Lung (tissue), 12 donors: Measurements from ENCODE around the gene IGHMBP2. TPM values are rescaled to one million over a fixed set of nuclear protein-coding genes. Genes with fewer than 3 reads are reported as not detected.

ENCODE experiments used
- ATAC-seq: fragments of 200-7000 bp; cut with Tn5 transposase; one replicate; pipeline ENCODE4 v1.9.1; 2020; ENCODE audit warnings: moderate number of reproducible peaks; ENCODE audit not compliant: insufficient read depth, low FRiP score
- DNase-seq, 3 donors: peaks; one replicate each; pipeline ENCODE4 v3.0.0-alpha.2; 2013 to 2017
- H3K27ac ChIP-seq, 2 donors: one replicate each; pipeline ENCODE4 v1.5.1; 2013; ENCODE audit warnings: mild to moderate bottlenecking in 2 of 2, moderate library complexity in 2 of 2, control low read depth in 1 of 2, inconsistent platforms in 1 of 2, low read depth in 1 of 2, low read length in 1 of 2
- H3K27me3 ChIP-seq, 3 donors: one replicate each; pipeline ENCODE4 v1.5.1; 2013; ENCODE audit warnings: low read length in 2 of 3; ENCODE audit not compliant: control insufficient read depth in 3 of 3, insufficient read depth in 3 of 3
- H3K36me3 ChIP-seq, 4 donors: one replicate each; pipeline ENCODE4 v1.5.1; 2013; ENCODE audit warnings: low read length in 4 of 4, mild to moderate bottlenecking in 1 of 4, moderate library complexity in 1 of 4; ENCODE audit not compliant: control insufficient read depth in 4 of 4, insufficient read depth in 4 of 4
- H3K4me1 ChIP-seq, 5 donors: one replicate each; pipeline ENCODE4 v1.5.1; 2013; ENCODE audit warnings: low read length in 5 of 5, mild to moderate bottlenecking in 2 of 5, moderate library complexity in 1 of 5; ENCODE audit not compliant: control insufficient read depth in 5 of 5, insufficient read depth in 5 of 5
- H3K4me3 ChIP-seq: one replicate; pipeline ENCODE4 v1.5.1; 2013; ENCODE audit warnings: mild to moderate bottlenecking, control low read depth, moderate library complexity
- H3K9ac ChIP-seq, 2 donors: one replicate each; pipeline ENCODE4 v1.5.1; 2013; ENCODE audit warnings: low read length in 2 of 2, control low read depth in 1 of 2; ENCODE audit not compliant: insufficient read depth in 1 of 2
- H3K9me3 ChIP-seq, 4 donors: one replicate each; pipeline ENCODE4 v1.5.1; 2013; ENCODE audit warnings: low read length in 3 of 4, mild to moderate bottlenecking in 1 of 4, moderate library complexity in 1 of 4; ENCODE audit not compliant: control insufficient read depth in 4 of 4, insufficient read depth in 3 of 4
- CTCF ChIP-seq: IDR thresholded peaks from 2 replicates; pipeline ENCODE4 v1.5.1; 2012; ENCODE audit warnings: mild to moderate bottlenecking; ENCODE audit errors: control extremely low read depth, extremely low read depth
- WGBS, 2 donors: extraction: QIAGEN DNeasy Blood & Tissue Kit; methylation state at CpG; one replicate each; pipeline ENCODE4 v1.1.7; 2013; 5-methylcytosine and 5-hydroxymethylcytosine counted together
- polyA plus RNA-seq, 2 donors: library from polyadenylated mRNA; stranded (reverse); fragments of 200-250 nt; gene quantifications; one replicate each; pipeline ENCODE4 v1.2.1, GENCODE V29; 2013
- total RNA-seq, 2 donors: library from RNA; depleted of rRNA in 1 of 2; stranded (reverse); fragments of >200 nt in 1 of 2; gene quantifications; one replicate each; pipeline ENCODE4 v1.2.1, GENCODE V29; 2014 to 2021
- donor health status: control.
- donor health status: control.
- donor health status: Bipolar disorder and iron deficiency.
- donor health status: healthy.
- donor health status: DM: yes; HTN: yes; CAD: no.

The IGHMBP2 gene
- total and polyA plus RNA-seq, 4 donors: 12.4 to 21.0 (median 17.6) TPM

- no peak overlapping the region for H3K4me3 ChIP-seq
- no peak for DNase-seq
- H3K4me1 ChIP-seq: peaks cover 0 to 4% (median 2%) of the 10 kb centered on the region in 5 donors
- H3K36me3 ChIP-seq: peaks cover 18 to 42% (median 25%) of the 10 kb centered on the region in 4 donors
- no peaks in the 10 kb centered on the region for H3K9me3 ChIP-seq
- ATAC-seq: no peak
- H3K27me3 ChIP-seq: no peaks in the 10 kb centered on the region
- TF ChIP-seq CTCF: no peak
- no peak overlapping the region for H3K9ac ChIP-seq
- WGBS, 2 donors: 91 to 92% methylated on average over 9 of the region's 9 CpGs
- H3K27ac ChIP-seq: no peak overlapping the region
Observed at GRCh38 chr11:68897441-68897840, 6.2 kb upstream of the IGHMBP2 start.

GRCh38 chr11:68900835-68901381 lies 2.8 kb upstream of the IGHMBP2 start:
- Histone ChIP-seq H3K4me3 (no peak overlapping the region), H3K36me3 (peaks cover 7 to 31% (median 16%) of the 10 kb centered on the region in 4 donors), H3K9ac (no peak overlapping the region), H3K9me3 (no peaks in the 10 kb centered on the region), H3K27ac (no peak overlapping the region), H3K27me3 (no peaks in the 10 kb centered on the region), H3K4me1 (peaks cover 0 to 16% (median 8%) of the 10 kb centered on the region in 5 donors)
- ATAC-seq (no peak), DNase-seq (no peak)
- 89 to 95% methylated on average over 9 of the region's 9 CpGs for WGBS, 2 donors
- TF ChIP-seq CTCF: no peak

GRCh38 chr11:68904248-68904847 lies 657 bp downstream of the IGHMBP2 start:
- ATAC-seq (peak; percentile 16), DNase-seq (peak in 2 of 3 donors; percentile 19 to 37)
- H3K4me3 ChIP-seq: peak overlapping the region; percentile 91
- peak overlapping the region; percentile 53 to 71 for H3K9ac ChIP-seq
- WGBS, 2 donors: 1 to 2% methylated on average over 21 to 24 of the region's 24 CpGs
- H3K27ac ChIP-seq: peak overlapping the region; percentile 75 to 92
- peaks cover 5 to 14% (median 9%) of the 10 kb centered on the region in 4 donors for H3K36me3 ChIP-seq
- no peaks in the 10 kb centered on the region for H3K9me3 ChIP-seq
- TF ChIP-seq CTCF: no peak
- peaks cover 0 to 16% (median 8%) of the 10 kb centered on the region in 5 donors for H3K4me1 ChIP-seq
- no peaks in the 10 kb centered on the region for H3K27me3 ChIP-seq
